Esophagus squamous epithelium (tissue), 4 donors: Measurements from ENCODE around the gene CTF1.
A peak's percentile ranks its signal among the peaks of the same experiment; 100 is the strongest.

Source experiments
- POLR2A ChIP-seq, 4 donors: fragments of 450-650 bp; IDR thresholded peaks; one replicate each; pipeline ENCODE4 v1.6.1; 2017; ENCODE audit warnings: antibody characterized with exemption in 4 of 4, mild to moderate bottlenecking in 4 of 4, moderate library complexity in 3 of 4
- TF ChIP-seq, protein P1 (sequence below), 6 experiments: fragments of 450-650 bp in 4 of 6; fragments of 200-600 bp in 2 of 6; sonication (generic) in 2 of 6; IDR thresholded peaks; one replicate each; pipeline ENCODE4 v1.5.1; 2016 to 2019; ENCODE audit warnings: antibody characterized with exemption in 6 of 6, mild to moderate bottlenecking in 4 of 6, moderate library complexity in 4 of 6

DNA sequence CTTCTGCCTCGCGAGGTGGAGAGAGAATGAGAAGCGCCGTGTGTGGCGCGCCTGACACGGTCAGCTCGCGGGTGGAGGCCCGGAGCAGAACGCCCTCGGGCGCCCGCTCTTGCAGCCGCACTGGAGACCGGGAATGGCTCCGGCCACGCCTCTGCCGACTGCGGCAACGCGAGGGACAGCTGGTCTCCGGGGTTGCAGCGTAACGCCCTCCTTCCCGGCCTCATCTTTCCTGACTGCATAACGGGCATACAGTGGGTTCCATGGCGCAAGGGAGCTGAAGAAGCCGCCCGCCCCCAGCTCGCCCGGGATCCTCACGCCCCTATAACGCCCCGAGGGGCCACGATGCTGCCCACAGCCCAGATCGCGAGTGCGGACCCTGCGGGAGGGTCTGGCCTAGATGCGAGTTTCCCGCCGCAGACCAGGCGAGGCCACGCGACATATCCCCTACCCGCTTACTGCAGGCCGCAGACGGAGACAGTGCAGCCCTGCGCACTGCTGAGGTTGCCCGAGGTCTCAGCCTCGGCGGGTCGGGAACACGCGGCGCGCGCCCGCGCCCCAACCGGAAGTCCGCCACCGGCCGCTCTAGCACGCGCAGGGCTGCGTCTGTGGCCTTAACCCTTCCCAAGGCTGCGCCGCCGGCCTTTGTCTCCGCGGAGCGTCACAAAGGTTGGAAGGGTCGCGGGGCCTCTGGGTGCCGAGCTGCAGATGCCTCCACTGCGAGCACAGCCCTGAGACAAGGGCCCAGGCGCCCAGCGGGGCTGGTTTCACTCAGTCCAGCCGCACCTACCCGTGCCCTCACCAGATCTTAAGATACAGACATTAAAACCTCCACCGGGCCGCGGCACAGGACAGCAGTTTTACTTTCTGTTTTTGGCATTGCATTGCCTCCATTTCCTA lies 21.3 kb upstream of the CTF1 start:
- TF ChIP-seq, protein P1, sequence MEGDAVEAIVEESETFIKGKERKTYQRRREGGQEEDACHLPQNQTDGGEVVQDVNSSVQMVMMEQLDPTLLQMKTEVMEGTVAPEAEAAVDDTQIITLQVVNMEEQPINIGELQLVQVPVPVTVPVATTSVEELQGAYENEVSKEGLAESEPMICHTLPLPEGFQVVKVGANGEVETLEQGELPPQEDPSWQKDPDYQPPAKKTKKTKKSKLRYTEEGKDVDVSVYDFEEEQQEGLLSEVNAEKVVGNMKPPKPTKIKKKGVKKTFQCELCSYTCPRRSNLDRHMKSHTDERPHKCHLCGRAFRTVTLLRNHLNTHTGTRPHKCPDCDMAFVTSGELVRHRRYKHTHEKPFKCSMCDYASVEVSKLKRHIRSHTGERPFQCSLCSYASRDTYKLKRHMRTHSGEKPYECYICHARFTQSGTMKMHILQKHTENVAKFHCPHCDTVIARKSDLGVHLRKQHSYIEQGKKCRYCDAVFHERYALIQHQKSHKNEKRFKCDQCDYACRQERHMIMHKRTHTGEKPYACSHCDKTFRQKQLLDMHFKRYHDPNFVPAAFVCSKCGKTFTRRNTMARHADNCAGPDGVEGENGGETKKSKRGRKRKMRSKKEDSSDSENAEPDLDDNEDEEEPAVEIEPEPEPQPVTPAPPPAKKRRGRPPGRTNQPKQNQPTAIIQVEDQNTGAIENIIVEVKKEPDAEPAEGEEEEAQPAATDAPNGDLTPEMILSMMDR (IDR thresholded peaks at IDR 0.05), result no peak
- TF ChIP-seq POLR2A (IDR thresholded peaks at IDR 0.05), result peak in 3 of 4 donors; percentile 46 to 89 (median 80)
